ENCODE results near the gene MXI1.

Gene MXI1

GRCh38 chr10:110209454-110209925 is 2.1 kb downstream of the MXI1 start:
- no peaks in the 10 kb centered on the region for H3K9me3 ChIP-seq (ENCODE audit: insufficient read depth, low read depth, low read length)
- H4K20me1 ChIP-seq (ENCODE audit: insufficient read depth, low read length, poor library complexity, severe bottlenecking): peaks cover 7% of the 10 kb centered on the region
- peaks cover 29% of the 10 kb centered on the region; the same call in 1 of the 2 replicates for H3K79me2 ChIP-seq (ENCODE audit: insufficient read depth, low read length)
- 0 out of 2 replicates have a peak, but pooled peaks cover 1% of the 10 kb centered on the region for H3F3A ChIP-seq (ENCODE audit: low read depth)
- H3K4me1 ChIP-seq (ENCODE audit: insufficient read depth, low read length, poor library complexity, severe bottlenecking): peaks cover 31% of the 10 kb centered on the region
- H3K9ac ChIP-seq (ENCODE audit: low read depth, low read length, poor library complexity, severe bottlenecking): peak overlapping the region; percentile 29
- TF ChIP-seq EZH2phosphoT487 (IDR thresholded peaks at IDR 0.05; ENCODE audit: borderline replicate concordance): no peak
- TF ChIP-seq CTCF (conservative IDR thresholded peaks at IDR 0.05; ENCODE audit: low read length): no peak
- H2AFZ ChIP-seq (ENCODE audit: low read length): peak overlapping the region; percentile 55
- no peaks in the 10 kb centered on the region for H3K9me2 ChIP-seq (replicated peaks; ENCODE audit: low read depth, low read length)
- no peaks in the 10 kb centered on the region for H3K27me3 ChIP-seq (ENCODE audit: insufficient read depth, low read length, poor library complexity, severe bottlenecking)
- peak overlapping the region; percentile 74 for H3K4me3 ChIP-seq (ENCODE audit: low read length, poor library complexity, severe bottlenecking)
- H3K4me2 ChIP-seq (ENCODE audit: low read depth, low read length, poor library complexity, severe bottlenecking): peak overlapping the region; percentile 94
- H3K36me3 ChIP-seq (ENCODE audit: insufficient read depth, low read length): no peaks in the 10 kb centered on the region

- H3K36me3 ChIP-seq (ENCODE audit: insufficient read depth, low read length): no peaks in the 10 kb centered on the region
- H3K9me2 ChIP-seq (replicated peaks; ENCODE audit: low read depth, low read length): no peaks in the 10 kb centered on the region
- no peak for TF ChIP-seq CTCF (conservative IDR thresholded peaks at IDR 0.05; ENCODE audit: low read length)
- TF ChIP-seq EZH2phosphoT487 (IDR thresholded peaks at IDR 0.05; ENCODE audit: borderline replicate concordance): no peak
- no peaks in the 10 kb centered on the region for H3K9me3 ChIP-seq (ENCODE audit: insufficient read depth, low read depth, low read length)
- H3K27me3 ChIP-seq (ENCODE audit: insufficient read depth, low read length, poor library complexity, severe bottlenecking): no peaks in the 10 kb centered on the region
- H3K4me2 ChIP-seq (ENCODE audit: low read depth, low read length, poor library complexity, severe bottlenecking): peak overlapping the region; percentile 94
- H3K9ac ChIP-seq (ENCODE audit: low read depth, low read length, poor library complexity, severe bottlenecking): peak overlapping the region; percentile 85
- peaks cover 30% of the 10 kb centered on the region; the same call in 1 of the 2 replicates for H3K79me2 ChIP-seq (ENCODE audit: insufficient read depth, low read length)
- peaks cover 35% of the 10 kb centered on the region for H3K4me1 ChIP-seq (ENCODE audit: insufficient read depth, low read length, poor library complexity, severe bottlenecking)
- H3F3A ChIP-seq (ENCODE audit: low read depth): 0 out of 2 replicates have a peak, but pooled peaks cover 3% of the 10 kb centered on the region
- peaks cover 7% of the 10 kb centered on the region for H4K20me1 ChIP-seq (ENCODE audit: insufficient read depth, low read length, poor library complexity, severe bottlenecking)
- peak overlapping the region; percentile 74 for H3K4me3 ChIP-seq (ENCODE audit: low read length, poor library complexity, severe bottlenecking)
- peak overlapping the region; percentile 93 for H2AFZ ChIP-seq (ENCODE audit: low read length)
These were observed 2.7 kb downstream of the MXI1 start for GRCh38 chr10:110209926-110210673.

- Histone ChIP-seq H3K4me1 (ENCODE audit: insufficient read depth, low read length, poor library complexity, severe bottlenecking) (peaks cover 43% of the 10 kb centered on the region), H3K9me2 (replicated peaks; ENCODE audit: low read depth, low read length) (no peaks in the 10 kb centered on the region), H4K20me1 (ENCODE audit: insufficient read depth, low read length, poor library complexity, severe bottlenecking) (peaks cover 7% of the 10 kb centered on the region), H2AFZ (ENCODE audit: low read length) (peak overlapping the region; percentile 93), H3K4me3 (ENCODE audit: low read length, poor library complexity, severe bottlenecking) (peak overlapping the region; percentile 74), H3K36me3 (ENCODE audit: insufficient read depth, low read length) (no peaks in the 10 kb centered on the region), H3K79me2 (ENCODE audit: insufficient read depth, low read length) (peaks cover 34% of the 10 kb centered on the region; the same call in 1 of the 2 replicates), H3K9me3 (ENCODE audit: insufficient read depth, low read depth, low read length) (no peaks in the 10 kb centered on the region), H3K9ac (ENCODE audit: low read depth, low read length, poor library complexity, severe bottlenecking) (peak overlapping the region; percentile 85), H3F3A (ENCODE audit: low read depth) (0 out of 2 replicates have a peak, but pooled peaks cover 3% of the 10 kb centered on the region), H3K27me3 (ENCODE audit: insufficient read depth, low read length, poor library complexity, severe bottlenecking) (no peaks in the 10 kb centered on the region), H3K4me2 (ENCODE audit: low read depth, low read length, poor library complexity, severe bottlenecking) (peak overlapping the region; percentile 82)
- TF ChIP-seq EZH2phosphoT487 (IDR thresholded peaks at IDR 0.05; ENCODE audit: borderline replicate concordance) (no peak), CTCF (conservative IDR thresholded peaks at IDR 0.05; ENCODE audit: low read length) (no peak)
These were observed 3.5 kb downstream of the MXI1 start for GRCh38 chr10:110210674-110211464.

All from Loucy (cell line).